Stimulated activated naive CD8-positive, alpha-beta T cell treated with anti-CD3 and anti-CD28 coated beads, Interleukin-15, Interleukin-2, amounts not matched to agents 100 ng/mL and 50 ng/mL, for 24 hours (primary cell): Measurements from ENCODE around the gene SRRM3.
"Not testable (repeated sequence)": the region's sequence is repeated elsewhere in the genome, so short reads cannot be mapped to it uniquely, and the experiment has no call there.

Experiments used
- H3K27ac Mint-ChIP-seq: one replicate; pipeline ENCODE4 v1.8.0; 2021; ENCODE audit warnings: mild to moderate bottlenecking, mixed read lengths
- H3K27me3 Mint-ChIP-seq: one replicate; pipeline ENCODE4 v1.8.0; 2021; ENCODE audit warnings: mixed read lengths
- H3K36me3 Mint-ChIP-seq: one replicate; pipeline ENCODE4 v1.8.0; 2021; ENCODE audit warnings: low read depth, mixed read lengths
- H3K4me1 Mint-ChIP-seq: one replicate; pipeline ENCODE4 v1.8.0; 2021; ENCODE audit warnings: low read depth, mixed read lengths
- H3K4me3 Mint-ChIP-seq: one replicate; pipeline ENCODE4 v1.8.0; 2021; ENCODE audit warnings: mild to moderate bottlenecking, mixed read lengths
- H3K9me3 Mint-ChIP-seq: one replicate; pipeline ENCODE4 v1.8.0; 2021; ENCODE audit warnings: mixed read lengths

The SRRM3 gene

GRCh38 chr7:76201732-76202665, at the start of gene SRRM3:
Gene SRRM3 (plus strand): TSS chr7:76201896. CDS start chr7:76235067, 33,171 bp downstream.
- no peaks in the 10 kb centered on the region for H3K9me3 Mint-ChIP-seq
- H3K36me3 Mint-ChIP-seq = no peaks in the 10 kb centered on the region
- H3K27ac Mint-ChIP-seq = no peak within 1 kb of the TSS
- no peaks in the 10 kb centered on the region for H3K4me1 Mint-ChIP-seq
- no peak within 1 kb of the TSS for H3K4me3 Mint-ChIP-seq
- peaks cover 23% of the 10 kb centered on the region for H3K27me3 Mint-ChIP-seq

- Mint-ChIP-seq H3K4me3 (no peak overlapping the region), H3K27ac (no peak overlapping the region), H3K36me3 (no peaks in the 10 kb centered on the region), H3K4me1 (peaks cover 23% of the 10 kb centered on the region), H3K9me3 (no peaks in the 10 kb centered on the region), H3K27me3 (no peaks in the 10 kb centered on the region)
Measured at GRCh38 chr7:76151932-76152331, 49.8 kb upstream of the SRRM3 start.

- peaks cover 23% of the 10 kb centered on the region for H3K4me1 Mint-ChIP-seq
- H3K27ac Mint-ChIP-seq, H3K4me3 Mint-ChIP-seq, H3K36me3 Mint-ChIP-seq, H3K27me3 Mint-ChIP-seq, H3K9me3 Mint-ChIP-seq: not testable (repeated sequence)
Measured at GRCh38 chr7:76153571-76154230, 48.0 kb upstream of the SRRM3 start.

GRCh38 chr7:76155938-76156337, 45.8 kb upstream of the SRRM3 start:
- H3K36me3 Mint-ChIP-seq = no peaks in the 10 kb centered on the region
- H3K4me3 Mint-ChIP-seq = no peak overlapping the region
- no peak overlapping the region for H3K27ac Mint-ChIP-seq
- peaks cover 18% of the 10 kb centered on the region for H3K4me1 Mint-ChIP-seq
- no peaks in the 10 kb centered on the region for H3K27me3 Mint-ChIP-seq
- H3K9me3 Mint-ChIP-seq = no peaks in the 10 kb centered on the region

- not testable (repeated sequence) for H3K36me3 Mint-ChIP-seq, H3K9me3 Mint-ChIP-seq, H3K27me3 Mint-ChIP-seq, H3K4me3 Mint-ChIP-seq, H3K27ac Mint-ChIP-seq
- peaks cover 13% of the 10 kb centered on the region for H3K4me1 Mint-ChIP-seq
Measured at GRCh38 chr7:76156992-76157685, 44.6 kb upstream of the SRRM3 start.

- not testable (repeated sequence) for H3K9me3 Mint-ChIP-seq
Measured at GRCh38 chr7:76158416-76158815, 43.3 kb upstream of the SRRM3 start.

GRCh38 chr7:76162416-76163170, 39.1 kb upstream of the SRRM3 start:
- H3K27ac Mint-ChIP-seq, H3K9me3 Mint-ChIP-seq, H3K4me3 Mint-ChIP-seq, H3K4me1 Mint-ChIP-seq, H3K27me3 Mint-ChIP-seq, H3K36me3 Mint-ChIP-seq: not testable (repeated sequence)

More at GRCh38 chr7:76158416-76158815, 43.3 kb upstream of the SRRM3 start:
- H3K4me1 Mint-ChIP-seq, H3K27me3 Mint-ChIP-seq, H3K36me3 Mint-ChIP-seq, H3K4me3 Mint-ChIP-seq, H3K27ac Mint-ChIP-seq: not testable (repeated sequence)

GRCh38 chr7:76163812-76164211, 37.9 kb upstream of the SRRM3 start:
- H3K36me3 Mint-ChIP-seq, H3K27me3 Mint-ChIP-seq, H3K4me3 Mint-ChIP-seq, H3K9me3 Mint-ChIP-seq, H3K27ac Mint-ChIP-seq, H3K4me1 Mint-ChIP-seq: not testable (repeated sequence)

GRCh38 chr7:76165106-76165972, 36.4 kb upstream of the SRRM3 start:
- no peak overlapping the region for H3K4me3 Mint-ChIP-seq
- H3K9me3 Mint-ChIP-seq = no peaks in the 10 kb centered on the region
- H3K36me3 Mint-ChIP-seq = no peaks in the 10 kb centered on the region
- H3K27me3 Mint-ChIP-seq = no peaks in the 10 kb centered on the region
- H3K4me1 Mint-ChIP-seq = peaks cover 5% of the 10 kb centered on the region
- H3K27ac Mint-ChIP-seq = no peak overlapping the region

GRCh38 chr7:76165973-76166403, 35.7 kb upstream of the SRRM3 start:
- Mint-ChIP-seq H3K9me3 (no peaks in the 10 kb centered on the region), H3K4me1 (peaks cover 5% of the 10 kb centered on the region), H3K36me3 (no peaks in the 10 kb centered on the region), H3K27ac (peak overlapping the region; percentile 72), H3K27me3 (no peaks in the 10 kb centered on the region), H3K4me3 (peak overlapping the region; percentile 83)

- Mint-ChIP-seq H3K27ac (peak overlapping the region; percentile 72), H3K27me3 (no peaks in the 10 kb centered on the region), H3K4me1 (peaks cover 5% of the 10 kb centered on the region), H3K9me3 (no peaks in the 10 kb centered on the region), H3K36me3 (no peaks in the 10 kb centered on the region), H3K4me3 (peak overlapping the region; percentile 83)
Measured at GRCh38 chr7:76166404-76167255, 35.1 kb upstream of the SRRM3 start.

- Mint-ChIP-seq H3K27ac (no peak overlapping the region), H3K36me3 (no peaks in the 10 kb centered on the region), H3K27me3 (no peaks in the 10 kb centered on the region)
Measured at GRCh38 chr7:76173566-76174205, 28.0 kb upstream of the SRRM3 start.

GRCh38 chr7:76176951-76177350, 24.7 kb upstream of the SRRM3 start:
- H3K4me3 Mint-ChIP-seq, H3K27me3 Mint-ChIP-seq, H3K4me1 Mint-ChIP-seq, H3K9me3 Mint-ChIP-seq, H3K36me3 Mint-ChIP-seq, H3K27ac Mint-ChIP-seq: not testable (repeated sequence)

More at GRCh38 chr7:76173566-76174205, 28.0 kb upstream of the SRRM3 start:
- peaks cover 5% of the 10 kb centered on the region for H3K4me1 Mint-ChIP-seq
- no peaks in the 10 kb centered on the region for H3K9me3 Mint-ChIP-seq
- H3K4me3 Mint-ChIP-seq = no peak overlapping the region
